GM12892 (cell line): ENCODE measurements around the gene RALGAPA2.

Experiments used
- DNase-seq: peaks from one replicate; pipeline ENCODE4 v3.0.0; 2011; ENCODE audit not compliant: insufficient read length
- FAIRE-seq: peaks from 2 replicates; lab custom pipeline; 2011; peaks lifted over from hg19 to GRCh38; lab: Jason Lieb, UNC
- POLR2A ChIP-seq: IDR thresholded peaks from 2 replicates; pipeline ENCODE4 v1.6.1; 2011; ENCODE audit warnings: low read depth, low read length, control low read depth
- POLR2AphosphoS5 ChIP-seq: IDR thresholded peaks from 2 replicates; pipeline ENCODE4 v1.6.1; 2011; ENCODE audit warnings: low read depth, low read length, control low read depth
- TAF1 ChIP-seq: IDR thresholded peaks from 2 replicates; pipeline ENCODE4 v1.6.1; 2011; ENCODE audit warnings: low read depth, mild to moderate bottlenecking, control low read depth, low read length, borderline replicate concordance

RALGAPA2 gene

DNA sequence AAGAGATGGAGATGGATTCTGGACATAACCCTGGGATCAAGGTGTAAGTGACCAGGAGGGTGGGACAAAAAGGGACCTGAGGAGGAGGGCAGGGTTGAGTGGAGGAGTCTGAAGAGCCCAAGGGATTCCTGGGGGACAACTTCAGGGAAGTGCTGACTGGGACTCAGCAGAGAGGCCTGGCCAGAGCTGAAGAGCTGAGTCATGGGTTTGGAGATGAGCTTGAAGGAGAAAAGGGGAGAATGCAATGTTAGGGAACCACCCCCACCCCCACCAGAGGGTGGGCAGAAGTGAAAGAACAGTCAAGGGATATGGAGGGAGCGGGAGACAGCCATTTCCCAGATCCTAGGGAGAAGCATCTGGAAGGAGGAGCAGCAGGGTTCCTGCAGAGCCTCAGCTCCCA lies 289.3 kb downstream of the RALGAPA2 start:
- DNase-seq: no peak
- no peak for FAIRE-seq

DNA sequence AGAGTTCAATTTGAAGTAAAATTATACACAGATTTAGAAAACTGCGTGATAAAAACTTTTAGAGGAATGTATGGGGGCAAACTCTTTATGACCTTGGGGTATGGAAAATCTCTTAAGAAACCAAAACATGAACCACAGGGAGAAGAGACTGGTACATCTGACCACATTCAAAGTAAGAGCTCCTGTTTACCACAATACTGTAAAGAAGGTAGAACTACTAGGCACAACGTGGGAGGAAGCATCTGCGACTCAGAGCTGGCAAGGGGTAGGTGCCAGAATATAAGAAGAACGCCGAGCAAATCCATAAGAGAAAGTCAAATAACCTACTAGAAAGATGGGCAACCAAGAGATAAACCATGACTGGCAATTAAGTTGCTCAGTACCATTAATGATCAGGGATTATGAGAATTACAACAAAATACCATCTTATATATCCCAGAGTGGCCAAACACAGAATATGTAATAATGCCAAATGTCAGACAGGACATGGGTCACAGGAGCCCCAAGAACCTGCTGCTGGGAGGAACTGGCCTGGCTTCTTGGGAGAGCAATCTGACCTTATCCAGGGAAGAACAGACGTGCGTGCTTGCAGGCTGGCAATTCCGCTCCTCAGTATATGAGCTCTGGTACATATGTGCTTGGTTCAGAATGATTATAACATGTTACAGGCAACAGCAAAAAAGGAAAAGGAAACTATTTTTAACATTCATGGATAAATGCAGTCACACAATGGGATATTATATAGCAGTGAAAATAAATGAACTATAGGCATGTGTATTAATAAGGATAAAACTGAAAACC lies 294.4 kb downstream of the RALGAPA2 start:
- DNase-seq (no peak), FAIRE-seq (peak; percentile 33)
- TF ChIP-seq POLR2AphosphoS5: no peak
- no peak for TF ChIP-seq POLR2A
- TF ChIP-seq TAF1: no peak

More for the DNA sequence above, 289.3 kb downstream of the RALGAPA2 start:
- TF ChIP-seq POLR2A (no peak), TAF1 (no peak)

- TF ChIP-seq POLR2A (no peak), TAF1 (no peak), POLR2AphosphoS5 (no peak)
- DNase-seq (no peak), FAIRE-seq (no peak)
Observed at GRCh38 chr20:20415321-20415720, 297.1 kb downstream of the RALGAPA2 start.

- DNase-seq (no peak), FAIRE-seq (no peak)
- TF ChIP-seq POLR2AphosphoS5 (no peak), POLR2A (no peak), TAF1 (no peak)
Observed at GRCh38 chr20:20414640-20415220, 297.7 kb downstream of the RALGAPA2 start.

GRCh38 chr20:20413810-20414281 lies 298.6 kb downstream of the RALGAPA2 start:
- no peak for TF ChIP-seq POLR2A
- no peak for TF ChIP-seq TAF1
- no peak for TF ChIP-seq POLR2AphosphoS5
- DNase-seq: no peak
- FAIRE-seq: no peak

DNA sequence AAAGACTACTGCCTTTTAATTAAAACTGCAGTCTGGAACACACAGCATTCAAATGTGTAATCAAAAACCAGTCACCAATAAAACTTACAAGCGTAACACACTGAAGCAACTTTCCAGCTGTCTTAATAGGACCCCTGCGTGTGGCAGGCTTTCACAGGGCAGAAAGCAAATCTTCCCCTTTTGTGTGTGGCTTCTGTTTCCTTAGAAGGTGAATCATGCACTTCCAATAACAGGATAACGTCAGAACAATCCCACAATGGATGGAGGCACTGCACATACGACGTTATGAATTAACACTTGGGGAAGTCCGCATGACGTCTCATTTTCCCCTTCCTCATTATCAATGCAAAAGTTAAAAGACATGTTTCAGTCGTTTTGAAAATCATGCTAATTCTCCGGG lies 299.7 kb downstream of the RALGAPA2 start:
- TF ChIP-seq POLR2A: no peak
- TF ChIP-seq POLR2AphosphoS5: no peak
- TF ChIP-seq TAF1: no peak
- DNase-seq: no peak
- FAIRE-seq: no peak

GRCh38 chr20:20411836-20412235 lies 300.6 kb downstream of the RALGAPA2 start:
- no peak for FAIRE-seq
- no peak for DNase-seq
- TF ChIP-seq TAF1: no peak
- TF ChIP-seq POLR2A: no peak
- no peak for TF ChIP-seq POLR2AphosphoS5

GRCh38 chr20:20411402-20411801 lies 301.0 kb downstream of the RALGAPA2 start:
- no peak for DNase-seq
- no peak for FAIRE-seq
- TF ChIP-seq TAF1: no peak
- no peak for TF ChIP-seq POLR2A
- no peak for TF ChIP-seq POLR2AphosphoS5

- no peak for FAIRE-seq
- TF ChIP-seq POLR2A: no peak
- no peak for TF ChIP-seq POLR2AphosphoS5
- no peak for TF ChIP-seq TAF1
- no peak for DNase-seq
Observed at GRCh38 chr20:20410678-20411077, 301.8 kb downstream of the RALGAPA2 start.

DNA sequence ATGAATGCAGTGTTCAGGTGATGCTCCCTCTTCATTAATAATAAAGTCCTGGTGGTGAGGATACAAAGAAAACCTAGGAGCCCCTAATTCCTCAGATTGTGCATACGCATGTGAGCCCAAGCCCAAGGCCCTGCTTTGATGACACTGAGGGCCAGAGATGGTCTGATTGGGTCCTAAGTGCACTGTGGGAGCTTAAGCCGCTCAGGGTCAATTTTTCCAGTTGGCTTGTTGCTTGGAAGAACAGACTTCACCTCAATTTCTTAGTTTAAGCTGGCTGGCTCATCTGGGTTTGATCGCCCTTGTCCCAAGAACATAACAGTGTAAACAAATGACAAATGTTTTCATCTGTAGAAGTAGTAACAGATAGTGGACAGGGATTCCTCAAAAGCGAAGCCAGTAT lies 303.1 kb downstream of the RALGAPA2 start:
- TF ChIP-seq POLR2AphosphoS5: no peak
- no peak for TF ChIP-seq TAF1
- no peak for TF ChIP-seq POLR2A
- no peak for FAIRE-seq
- DNase-seq: no peak

DNA sequence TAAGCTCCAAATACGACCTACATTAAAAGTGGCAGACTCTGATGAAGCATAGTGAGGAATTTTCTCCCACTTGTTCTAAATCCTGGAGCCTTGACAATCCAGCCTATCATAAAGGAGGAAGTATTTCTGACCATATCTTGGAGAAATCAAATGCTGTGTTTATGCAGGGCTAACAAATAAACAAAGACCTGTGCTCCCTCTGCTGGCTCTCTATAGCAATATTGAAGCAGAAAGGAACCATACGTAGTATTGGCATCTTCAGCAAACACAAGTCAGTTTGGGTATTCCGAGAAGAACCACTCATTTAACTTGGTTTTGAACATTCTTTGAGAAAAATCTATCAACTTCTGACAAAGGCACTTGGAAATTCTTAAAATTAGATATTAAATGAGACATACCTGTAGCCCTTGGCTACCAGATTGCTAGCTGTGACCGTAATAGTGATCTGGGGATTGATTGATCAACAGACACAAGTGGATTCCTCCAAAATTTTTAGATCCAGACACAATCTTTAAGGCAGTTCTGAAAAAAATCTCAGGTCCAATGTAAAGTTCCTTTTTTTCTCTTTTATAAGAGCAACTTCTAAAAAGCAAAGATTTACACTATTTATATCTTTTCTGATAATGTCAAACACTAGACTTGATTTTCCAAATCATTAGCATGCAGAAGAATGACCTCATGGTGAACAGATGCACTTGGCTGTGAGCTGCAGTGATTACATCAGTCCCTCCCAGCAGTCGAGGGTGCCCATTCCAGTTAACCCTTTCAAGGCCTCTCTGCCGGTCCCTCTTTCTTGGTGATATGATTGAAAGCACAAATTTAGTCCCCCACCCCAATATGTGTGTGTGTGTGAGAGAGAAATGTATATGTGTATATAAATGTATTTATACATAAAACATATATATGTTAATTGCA lies 304.3 kb downstream of the RALGAPA2 start:
- FAIRE-seq: no peak
- no peak for TF ChIP-seq POLR2AphosphoS5
- no peak for TF ChIP-seq POLR2A
- TF ChIP-seq TAF1: no peak

More for the DNA sequence above, 304.3 kb downstream of the RALGAPA2 start:
- DNase-seq: no peak
